ENCODE data around the gene CD209. TPM values are rescaled to one million over a fixed set of nuclear protein-coding genes. Genes with fewer than 3 reads are reported as not detected.
"Not testable (repeated sequence)": the region's sequence is repeated elsewhere in the genome, so short reads cannot be mapped to it uniquely, and the experiment has no call there.

Gene CD209
- total RNA-seq, 1 experiment from 2014 or later, result not detected

- POLR2A ChIA-PET (ENCODE audit: unreplicated experiment); H3K9me3 ChIP-seq (ENCODE audit: low read length); BruUV-seq (replicated peaks); H3K4me2 ChIP-seq (ENCODE audit: low read length); H3K4me3 ChIP-seq (ENCODE audit: low read length); ATAC-seq; H3K9ac ChIP-seq (ENCODE audit: low read length); H3F3A ChIP-seq (ENCODE audit: low read length, unreplicated experiment); H3K9me2 ChIP-seq (replicated peaks; ENCODE audit: low read length); H3K27ac ChIP-seq (ENCODE audit: low read length); intact Hi-C loops (cut with micrococcal nuclease); DNase-seq; H3K4me1 ChIP-seq (ENCODE audit: insufficient read depth, low read length); H3K79me2 ChIP-seq (ENCODE audit: low read length); CTCF ChIA-PET; H3K36me3 ChIP-seq (ENCODE audit: low read depth, low read length); H4K20me1 ChIP-seq (ENCODE audit: low read length); H2AFZ ChIP-seq (ENCODE audit: low read length): not testable (repeated sequence)
- peaks cover 28% of the 10 kb centered on the region for H3K27me3 ChIP-seq (ENCODE audit: low read length)
Measured at GRCh38 chr19:7764157-7764556, 16.8 kb upstream of the CD209 start.

DNA sequence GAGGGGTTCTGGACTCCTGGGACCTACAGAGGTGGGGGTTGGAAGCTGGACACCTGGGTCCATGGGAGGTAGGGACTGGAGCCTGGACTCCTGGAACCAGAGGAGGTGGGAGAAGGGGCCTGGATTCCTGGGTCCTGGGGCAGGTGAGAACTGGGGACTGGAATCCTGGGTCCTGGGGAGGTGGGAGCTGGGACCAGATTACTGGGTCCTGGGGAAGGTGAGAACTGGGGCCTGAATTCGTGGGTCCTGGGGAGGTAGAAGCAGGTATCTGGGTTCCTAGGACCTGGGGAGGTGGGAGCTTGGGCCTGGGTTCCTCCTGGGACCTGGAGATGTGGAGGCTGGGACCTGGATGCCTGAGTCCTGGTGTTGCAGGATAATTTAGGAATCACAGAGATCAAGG lies 16.4 kb upstream of the CD209 start:
- no peak overlapping the region for H2AFZ ChIP-seq (ENCODE audit: low read length)
- intact Hi-C loops (cut with micrococcal nuclease), result no loop called here
- H3K79me2 ChIP-seq (ENCODE audit: low read length), result no peaks in the 10 kb centered on the region
- BruUV-seq (replicated peaks), result no TSS peak
- H3K4me2 ChIP-seq (ENCODE audit: low read length), result no peak overlapping the region
- H3K9me3 ChIP-seq (ENCODE audit: low read length), result peaks cover 13% of the 10 kb centered on the region
- ChIA-PET POLR2A (ENCODE audit: unreplicated experiment) (no interaction called here), CTCF (no interaction called here)
- H3K36me3 ChIP-seq (ENCODE audit: low read depth, low read length), result no peaks in the 10 kb centered on the region
- ATAC-seq, result no peak
- no peaks in the 10 kb centered on the region for H3K4me1 ChIP-seq (ENCODE audit: insufficient read depth, low read length)
- H3K27me3 ChIP-seq (ENCODE audit: low read length), result peaks cover 24% of the 10 kb centered on the region
- no peak overlapping the region for H3K27ac ChIP-seq (ENCODE audit: low read length)
- no peak for DNase-seq
- H3K9me2 ChIP-seq (replicated peaks; ENCODE audit: low read length), result no peaks in the 10 kb centered on the region
- H3K9ac ChIP-seq (ENCODE audit: low read length), result no peak overlapping the region
- H3K4me3 ChIP-seq (ENCODE audit: low read length), result no peak overlapping the region
- no peaks in the 10 kb centered on the region for H4K20me1 ChIP-seq (ENCODE audit: low read length)
- TF ChIP-seq EZH2phosphoT487 (IDR thresholded peaks at IDR 0.05; ENCODE audit: borderline replicate concordance, low read length) (no peak), EZH2 (IDR thresholded peaks at IDR 0.05; ENCODE audit: low read length, unreplicated experiment) (no peak)
- TF ChIP-seq, protein P1, sequence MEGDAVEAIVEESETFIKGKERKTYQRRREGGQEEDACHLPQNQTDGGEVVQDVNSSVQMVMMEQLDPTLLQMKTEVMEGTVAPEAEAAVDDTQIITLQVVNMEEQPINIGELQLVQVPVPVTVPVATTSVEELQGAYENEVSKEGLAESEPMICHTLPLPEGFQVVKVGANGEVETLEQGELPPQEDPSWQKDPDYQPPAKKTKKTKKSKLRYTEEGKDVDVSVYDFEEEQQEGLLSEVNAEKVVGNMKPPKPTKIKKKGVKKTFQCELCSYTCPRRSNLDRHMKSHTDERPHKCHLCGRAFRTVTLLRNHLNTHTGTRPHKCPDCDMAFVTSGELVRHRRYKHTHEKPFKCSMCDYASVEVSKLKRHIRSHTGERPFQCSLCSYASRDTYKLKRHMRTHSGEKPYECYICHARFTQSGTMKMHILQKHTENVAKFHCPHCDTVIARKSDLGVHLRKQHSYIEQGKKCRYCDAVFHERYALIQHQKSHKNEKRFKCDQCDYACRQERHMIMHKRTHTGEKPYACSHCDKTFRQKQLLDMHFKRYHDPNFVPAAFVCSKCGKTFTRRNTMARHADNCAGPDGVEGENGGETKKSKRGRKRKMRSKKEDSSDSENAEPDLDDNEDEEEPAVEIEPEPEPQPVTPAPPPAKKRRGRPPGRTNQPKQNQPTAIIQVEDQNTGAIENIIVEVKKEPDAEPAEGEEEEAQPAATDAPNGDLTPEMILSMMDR (conservative IDR thresholded peaks at IDR 0.05; ENCODE audit: low read depth, low read length), result no peak
- no peaks in the 10 kb centered on the region for H3F3A ChIP-seq (ENCODE audit: low read length, unreplicated experiment)

DNA sequence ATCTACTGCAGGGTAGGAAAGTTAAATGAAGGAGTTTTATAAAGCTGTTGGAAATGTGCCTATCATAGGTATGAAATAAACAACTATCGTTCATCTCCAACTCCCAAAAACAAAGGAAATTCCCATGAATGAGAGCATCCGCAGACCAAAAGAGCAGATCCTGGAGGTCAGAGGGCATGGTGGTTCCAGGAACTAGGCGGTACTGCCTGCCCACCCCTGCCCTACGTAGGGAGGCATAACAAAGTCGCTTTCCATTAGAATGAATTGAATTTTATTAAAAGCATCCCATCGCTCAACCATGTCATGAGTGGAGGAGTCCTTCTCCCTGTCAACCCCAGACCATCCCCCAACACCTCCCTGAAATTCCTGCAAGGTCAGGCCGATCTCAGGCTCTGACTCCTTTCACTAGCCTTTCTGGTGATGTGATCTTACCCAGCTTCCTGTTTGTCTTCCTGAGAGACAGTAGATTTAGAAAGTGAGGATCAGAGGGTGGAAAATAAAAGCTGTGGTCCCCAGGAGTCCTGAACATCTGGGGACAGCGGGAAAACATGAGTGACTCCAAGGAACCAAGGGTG lies 15.5 kb upstream of the CD209 start, which contains the start of gene CLEC4M:
CLEC4M (plus strand) TSS at position 525 of the 575 bp plus-strand sequence; CDS start at position 549, 24 bp downstream.
- no TSS peak for BruUV-seq (replicated peaks)
- CTCF ChIA-PET, result no interaction called here

GRCh38 chr19:7759156-7759555 lies 11.8 kb upstream of the CD209 start:
- no peaks in the 10 kb centered on the region for H3K79me2 ChIP-seq (ENCODE audit: low read length)
- no peaks in the 10 kb centered on the region for H3K9me2 ChIP-seq (replicated peaks; ENCODE audit: low read length)
- intact Hi-C loops (cut with micrococcal nuclease), result no loop called here
- no peak overlapping the region for H2AFZ ChIP-seq (ENCODE audit: low read length)
- H3K36me3 ChIP-seq (ENCODE audit: low read depth, low read length), result no peaks in the 10 kb centered on the region
- no peak for DNase-seq
- ChIA-PET POLR2A (ENCODE audit: unreplicated experiment) (no interaction called here), CTCF (interaction anchor here (0.6 kb wide), 1 partner anchor 96 kb away, joined by 6 read pairs; no protein-coding TSS in a partner anchor)
- H3K4me1 ChIP-seq (ENCODE audit: insufficient read depth, low read length), result no peaks in the 10 kb centered on the region
- H3K27me3 ChIP-seq (ENCODE audit: low read length), result no peaks in the 10 kb centered on the region
- TF ChIP-seq EZH2phosphoT487 (IDR thresholded peaks at IDR 0.05; ENCODE audit: borderline replicate concordance, low read length), result no peak
- H3F3A ChIP-seq (ENCODE audit: low read length, unreplicated experiment), result no peaks in the 10 kb centered on the region
- no peak for ATAC-seq
- no peaks in the 10 kb centered on the region for H4K20me1 ChIP-seq (ENCODE audit: low read length)
- no peak overlapping the region for H3K9ac ChIP-seq (ENCODE audit: low read length)
- no TSS peak for BruUV-seq (replicated peaks)
- H3K27ac ChIP-seq (ENCODE audit: low read length), result no peak overlapping the region
- no peak overlapping the region for H3K4me3 ChIP-seq (ENCODE audit: low read length)
- H3K9me3 ChIP-seq (ENCODE audit: low read length), result peaks cover 42% of the 10 kb centered on the region
- H3K4me2 ChIP-seq (ENCODE audit: low read length), result no peak overlapping the region

More for the DNA sequence above, 15.5 kb upstream of the CD209 start, which contains the start of gene CLEC4M:
- Histone ChIP-seq H3K79me2 (ENCODE audit: low read length) (no peaks in the 10 kb centered on the region), H3K9ac (ENCODE audit: low read length) (no peak within 1 kb of the TSS), H3K4me3 (ENCODE audit: low read length) (no peak within 1 kb of the TSS), H3K9me2 (replicated peaks; ENCODE audit: low read length) (no peaks in the 10 kb centered on the region), H3K27ac (ENCODE audit: low read length) (no peak within 1 kb of the TSS), H3F3A (ENCODE audit: low read length, unreplicated experiment) (no peaks in the 10 kb centered on the region), H3K27me3 (ENCODE audit: low read length) (peaks cover 19% of the 10 kb centered on the region), H3K9me3 (ENCODE audit: low read length) (peaks cover 19% of the 10 kb centered on the region), H3K4me1 (ENCODE audit: insufficient read depth, low read length) (no peaks in the 10 kb centered on the region), H2AFZ (ENCODE audit: low read length) (no peak within 1 kb of the TSS), H3K36me3 (ENCODE audit: low read depth, low read length) (no peaks in the 10 kb centered on the region), H3K4me2 (ENCODE audit: low read length) (no peak within 1 kb of the TSS), H4K20me1 (ENCODE audit: low read length) (no peaks in the 10 kb centered on the region)
- ATAC-seq (no peak), DNase-seq (no peak)
- TF ChIP-seq EZH2phosphoT487 (IDR thresholded peaks at IDR 0.05; ENCODE audit: borderline replicate concordance, low read length), result no peak
- POLR2A ChIA-PET (ENCODE audit: unreplicated experiment), result no interaction called here
- intact Hi-C loops (cut with micrococcal nuclease), result no loop called here
